Measurements from ENCODE around the gene COL4A3.

COL4A3 gene

GRCh38 chr2:227180770-227181169, 16.3 kb downstream of the COL4A3 start:
- Mint-ChIP-seq H3K27me3 (no peaks in the 10 kb centered on the region), H3K9me3 (no peaks in the 10 kb centered on the region), H3K36me3 (ENCODE audit: low read depth) (no peaks in the 10 kb centered on the region), H3K4me1 (no peaks in the 10 kb centered on the region), H3K4me3 (no peak overlapping the region), H3K27ac (no peak overlapping the region)
- ATAC-seq = no peak
- no peak for DNase-seq

GRCh38 chr2:227182765-227183164, 18.3 kb downstream of the COL4A3 start:
- DNase-seq (no peak), ATAC-seq (no peak)
- Mint-ChIP-seq H3K4me3 (no peak overlapping the region), H3K27ac (no peak overlapping the region), H3K9me3 (no peaks in the 10 kb centered on the region), H3K36me3 (ENCODE audit: low read depth) (no peaks in the 10 kb centered on the region), H3K4me1 (no peaks in the 10 kb centered on the region), H3K27me3 (peaks cover 2% of the 10 kb centered on the region)

GRCh38 chr2:227183657-227184367, 19.4 kb downstream of the COL4A3 start:
- Mint-ChIP-seq H3K4me3 (no peak overlapping the region), H3K4me1 (no peaks in the 10 kb centered on the region), H3K9me3 (no peaks in the 10 kb centered on the region), H3K36me3 (ENCODE audit: low read depth) (no peaks in the 10 kb centered on the region), H3K27me3 (peaks cover 3% of the 10 kb centered on the region), H3K27ac (no peak overlapping the region)
- DNase-seq (no peak), ATAC-seq (no peak)

- H3K4me1 Mint-ChIP-seq = no peaks in the 10 kb centered on the region
- no peaks in the 10 kb centered on the region for H3K9me3 Mint-ChIP-seq
- H3K27ac Mint-ChIP-seq = no peak overlapping the region
- H3K27me3 Mint-ChIP-seq = peaks cover 13% of the 10 kb centered on the region
- no peak overlapping the region for H3K4me3 Mint-ChIP-seq
- ATAC-seq (no peak), DNase-seq (no peak)
- H3K36me3 Mint-ChIP-seq (ENCODE audit: low read depth) = no peaks in the 10 kb centered on the region
These were observed 21.3 kb downstream of the COL4A3 start for GRCh38 chr2:227185615-227186232.

- Mint-ChIP-seq H3K27ac (no peak overlapping the region), H3K27me3 (peaks cover 15% of the 10 kb centered on the region), H3K9me3 (no peaks in the 10 kb centered on the region), H3K4me3 (no peak overlapping the region), H3K36me3 (ENCODE audit: low read depth) (no peaks in the 10 kb centered on the region), H3K4me1 (no peaks in the 10 kb centered on the region)
- ATAC-seq (no peak), DNase-seq (no peak)
These were observed 22.3 kb downstream of the COL4A3 start for GRCh38 chr2:227186751-227187150.

- no peak overlapping the region for H3K4me3 Mint-ChIP-seq
- ATAC-seq (no peak), DNase-seq (no peak)
- H3K27me3 Mint-ChIP-seq = peaks cover 18% of the 10 kb centered on the region
- no peak overlapping the region for H3K27ac Mint-ChIP-seq
- no peaks in the 10 kb centered on the region for H3K36me3 Mint-ChIP-seq (ENCODE audit: low read depth)
- no peaks in the 10 kb centered on the region for H3K4me1 Mint-ChIP-seq
- no peaks in the 10 kb centered on the region for H3K9me3 Mint-ChIP-seq
These were observed 23.9 kb downstream of the COL4A3 start for GRCh38 chr2:227188292-227188691.

- no peak for DNase-seq
- no peak for ATAC-seq
- Mint-ChIP-seq H3K27me3 (peaks cover 18% of the 10 kb centered on the region), H3K9me3 (no peaks in the 10 kb centered on the region), H3K4me1 (no peaks in the 10 kb centered on the region), H3K4me3 (no peak overlapping the region), H3K27ac (no peak overlapping the region), H3K36me3 (ENCODE audit: low read depth) (no peaks in the 10 kb centered on the region)
These were observed 26.9 kb downstream of the COL4A3 start for GRCh38 chr2:227191367-227191766.

- no peak overlapping the region for H3K4me3 Mint-ChIP-seq
- no peak overlapping the region for H3K27ac Mint-ChIP-seq
- ATAC-seq = no peak
- H3K27me3 Mint-ChIP-seq = peaks cover 18% of the 10 kb centered on the region
- no peaks in the 10 kb centered on the region for H3K36me3 Mint-ChIP-seq (ENCODE audit: low read depth)
- DNase-seq = no peak
- no peaks in the 10 kb centered on the region for H3K9me3 Mint-ChIP-seq
- H3K4me1 Mint-ChIP-seq = no peaks in the 10 kb centered on the region
These were observed 28.1 kb downstream of the COL4A3 start for GRCh38 chr2:227192491-227192890.

GRCh38 chr2:227194219-227194618, 29.8 kb downstream of the COL4A3 start:
- Mint-ChIP-seq H3K9me3 (no peaks in the 10 kb centered on the region), H3K4me3 (no peak overlapping the region), H3K36me3 (ENCODE audit: low read depth) (no peaks in the 10 kb centered on the region), H3K27ac (no peak overlapping the region), H3K27me3 (peaks cover 13% of the 10 kb centered on the region), H3K4me1 (no peaks in the 10 kb centered on the region)
- DNase-seq (no peak), ATAC-seq (no peak)

GRCh38 chr2:227198866-227199265, 34.4 kb downstream of the COL4A3 start:
- H3K4me1 Mint-ChIP-seq = no peaks in the 10 kb centered on the region
- DNase-seq = no peak
- H3K27ac Mint-ChIP-seq = no peak overlapping the region
- ATAC-seq = no peak
- no peaks in the 10 kb centered on the region for H3K9me3 Mint-ChIP-seq
- H3K36me3 Mint-ChIP-seq (ENCODE audit: low read depth) = no peaks in the 10 kb centered on the region
- peaks cover 2% of the 10 kb centered on the region for H3K27me3 Mint-ChIP-seq
- no peak overlapping the region for H3K4me3 Mint-ChIP-seq

- Mint-ChIP-seq H3K9me3 (no peaks in the 10 kb centered on the region), H3K27me3 (peaks cover 2% of the 10 kb centered on the region), H3K36me3 (ENCODE audit: low read depth) (no peaks in the 10 kb centered on the region), H3K4me1 (no peaks in the 10 kb centered on the region), H3K4me3 (no peak overlapping the region), H3K27ac (no peak overlapping the region)
- ATAC-seq = no peak
- no peak for DNase-seq
These were observed 37.3 kb downstream of the COL4A3 start for GRCh38 chr2:227201771-227202170.

- ATAC-seq (no peak), DNase-seq (no peak)
- Mint-ChIP-seq H3K36me3 (ENCODE audit: low read depth) (no peaks in the 10 kb centered on the region), H3K27me3 (peaks cover 7% of the 10 kb centered on the region), H3K27ac (no peak overlapping the region), H3K4me1 (no peaks in the 10 kb centered on the region), H3K9me3 (no peaks in the 10 kb centered on the region), H3K4me3 (no peak overlapping the region)
These were observed 40.0 kb downstream of the COL4A3 start for GRCh38 chr2:227204452-227204851.

- Mint-ChIP-seq H3K36me3 (ENCODE audit: low read depth) (no peaks in the 10 kb centered on the region), H3K4me3 (no peak overlapping the region), H3K9me3 (no peaks in the 10 kb centered on the region), H3K27ac (no peak overlapping the region), H3K27me3 (peaks cover 7% of the 10 kb centered on the region), H3K4me1 (no peaks in the 10 kb centered on the region)
- ATAC-seq (no peak), DNase-seq (no peak)
These were observed 41.3 kb downstream of the COL4A3 start for GRCh38 chr2:227205701-227206100.

- Mint-ChIP-seq H3K36me3 (ENCODE audit: low read depth) (no peaks in the 10 kb centered on the region), H3K9me3 (no peaks in the 10 kb centered on the region), H3K4me3 (no peak overlapping the region), H3K27me3 (peaks cover 7% of the 10 kb centered on the region), H3K27ac (no peak overlapping the region), H3K4me1 (no peaks in the 10 kb centered on the region)
- no peak for DNase-seq
- ATAC-seq = no peak
These were observed 42.0 kb downstream of the COL4A3 start for GRCh38 chr2:227206406-227206805.

GRCh38 chr2:227207573-227207972, 43.1 kb downstream of the COL4A3 start:
- ATAC-seq (no peak), DNase-seq (no peak)
- H3K4me3 Mint-ChIP-seq = no peak overlapping the region
- no peaks in the 10 kb centered on the region for H3K4me1 Mint-ChIP-seq
- H3K36me3 Mint-ChIP-seq (ENCODE audit: low read depth) = no peaks in the 10 kb centered on the region
- H3K27me3 Mint-ChIP-seq = peaks cover 10% of the 10 kb centered on the region
- H3K27ac Mint-ChIP-seq = no peak overlapping the region
- H3K9me3 Mint-ChIP-seq = no peaks in the 10 kb centered on the region

All from activated naive CD8-positive, alpha-beta T cell treated with anti-CD3 and anti-CD28 coated beads, Interleukin-2, amount 50 U/mL, for 24 hours (primary cell).